WERI-Rb-1 (cell line): ENCODE data around the gene GPR25.

Experiments used
- DNase-seq: peaks from one replicate; pipeline ENCODE4 v3.0.0-alpha.2; 2020
- H3K27ac ChIP-seq: fragments of 250-450 bp; sonication (Bioruptor Pico); 2 replicates; pipeline ENCODE4 v1.5.1; 2020; ENCODE audit warnings: mild to moderate bottlenecking, moderate library complexity
- H3K27me3 ChIP-seq: fragments of 250-450 bp; sonication (Bioruptor Pico); 2 replicates; pipeline ENCODE4 v1.5.1; 2021; ENCODE audit warnings: mild to moderate bottlenecking, low read depth, moderate library complexity; ENCODE audit not compliant: insufficient read depth, severe bottlenecking
- H3K36me3 ChIP-seq: fragments of 250-450 bp; sonication (Bioruptor Pico); 2 replicates; pipeline ENCODE4 v1.5.1; 2020; ENCODE audit warnings: mild to moderate bottlenecking, moderate library complexity
- H3K4me3 ChIP-seq: 2 replicates; pipeline ENCODE4 v1.5.1; 2011; ENCODE audit warnings: low read depth, mild to moderate bottlenecking, control low read depth, low read length
- H3K9me3 ChIP-seq: fragments of 250-450 bp; sonication (Bioruptor Pico); 2 replicates; pipeline ENCODE4 v1.5.1; 2021; ENCODE audit warnings: mild to moderate bottlenecking, moderate library complexity; ENCODE audit not compliant: severe bottlenecking
- TF ChIP-seq, protein P1 (sequence below): IDR thresholded peaks from 2 replicates; pipeline ENCODE4 v1.5.1; 2011; ENCODE audit warnings: low read depth, mild to moderate bottlenecking, control low read depth, inconsistent platforms, low read length

The GPR25 gene

DNA sequence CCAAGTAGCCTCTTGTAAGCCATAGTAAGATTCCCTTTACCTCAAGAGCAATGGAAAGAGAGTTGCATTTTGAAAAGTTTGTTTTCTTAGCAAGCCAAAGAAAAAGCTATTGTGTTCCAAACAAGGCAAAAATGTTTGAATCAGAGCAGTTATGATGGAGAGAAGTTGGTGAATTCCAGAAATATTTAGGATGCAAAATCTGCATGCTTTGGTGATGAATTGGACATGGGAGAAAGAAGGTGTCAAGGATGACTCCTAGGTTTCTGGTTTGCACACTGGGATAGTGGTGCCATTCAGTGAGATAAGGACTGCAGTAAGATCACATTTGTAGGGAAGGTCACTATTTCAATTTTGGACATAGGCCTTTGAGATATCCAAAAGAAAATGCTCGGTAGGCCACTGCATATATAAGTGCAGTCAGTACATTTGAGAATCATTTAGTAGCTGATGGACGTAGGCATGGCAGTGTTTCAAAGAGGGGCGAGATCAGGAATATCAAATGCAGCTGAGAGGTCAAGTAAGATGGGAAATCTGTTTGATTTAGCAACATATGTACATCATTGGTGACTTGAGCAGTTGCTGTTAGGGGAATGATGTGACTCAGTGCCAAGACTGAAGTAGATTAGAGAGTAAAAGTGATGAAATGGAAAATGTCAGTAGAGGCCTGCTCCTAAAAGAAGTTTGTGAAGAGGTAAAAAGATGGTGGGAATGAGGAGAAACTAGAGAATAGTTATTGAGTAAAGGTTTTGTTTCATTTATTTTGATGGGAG lies 33.9 kb upstream of the GPR25 start:
- Histone ChIP-seq H3K27ac (no peak overlapping the region), H3K27me3 (no peaks in the 10 kb centered on the region), H3K36me3 (peaks cover 68% of the 10 kb centered on the region), H3K4me3 (no peak overlapping the region), H3K9me3 (peaks cover 6% of the 10 kb centered on the region)
- TF ChIP-seq, protein P1, sequence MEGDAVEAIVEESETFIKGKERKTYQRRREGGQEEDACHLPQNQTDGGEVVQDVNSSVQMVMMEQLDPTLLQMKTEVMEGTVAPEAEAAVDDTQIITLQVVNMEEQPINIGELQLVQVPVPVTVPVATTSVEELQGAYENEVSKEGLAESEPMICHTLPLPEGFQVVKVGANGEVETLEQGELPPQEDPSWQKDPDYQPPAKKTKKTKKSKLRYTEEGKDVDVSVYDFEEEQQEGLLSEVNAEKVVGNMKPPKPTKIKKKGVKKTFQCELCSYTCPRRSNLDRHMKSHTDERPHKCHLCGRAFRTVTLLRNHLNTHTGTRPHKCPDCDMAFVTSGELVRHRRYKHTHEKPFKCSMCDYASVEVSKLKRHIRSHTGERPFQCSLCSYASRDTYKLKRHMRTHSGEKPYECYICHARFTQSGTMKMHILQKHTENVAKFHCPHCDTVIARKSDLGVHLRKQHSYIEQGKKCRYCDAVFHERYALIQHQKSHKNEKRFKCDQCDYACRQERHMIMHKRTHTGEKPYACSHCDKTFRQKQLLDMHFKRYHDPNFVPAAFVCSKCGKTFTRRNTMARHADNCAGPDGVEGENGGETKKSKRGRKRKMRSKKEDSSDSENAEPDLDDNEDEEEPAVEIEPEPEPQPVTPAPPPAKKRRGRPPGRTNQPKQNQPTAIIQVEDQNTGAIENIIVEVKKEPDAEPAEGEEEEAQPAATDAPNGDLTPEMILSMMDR, result no peak
- no peak for DNase-seq

DNA sequence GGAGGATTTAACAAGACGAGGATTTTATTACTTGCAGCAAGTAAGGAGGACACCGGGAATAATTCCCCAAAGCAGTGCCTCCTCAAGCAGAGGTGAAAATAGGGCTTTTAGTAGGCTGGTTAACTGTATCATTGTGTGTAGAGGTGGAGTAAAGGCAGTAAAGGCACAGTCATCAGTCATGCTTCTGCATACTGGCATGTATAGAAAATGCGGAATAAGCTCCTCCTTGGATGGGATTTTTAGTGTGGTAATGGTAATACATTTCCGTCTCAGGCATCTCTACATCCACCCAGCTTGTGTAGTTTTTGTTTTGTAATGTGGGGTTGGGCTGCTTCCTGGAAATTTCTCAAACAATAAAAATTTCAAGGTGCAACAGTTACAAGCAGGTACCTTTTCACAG lies 27.4 kb upstream of the GPR25 start:
- TF ChIP-seq, protein P1, result no peak
- Histone ChIP-seq H3K9me3 (no peaks in the 10 kb centered on the region), H3K27me3 (no peaks in the 10 kb centered on the region), H3K36me3 (peaks cover 94% of the 10 kb centered on the region), H3K4me3 (no peak overlapping the region), H3K27ac (no peak overlapping the region)
- DNase-seq, result no peak

DNA sequence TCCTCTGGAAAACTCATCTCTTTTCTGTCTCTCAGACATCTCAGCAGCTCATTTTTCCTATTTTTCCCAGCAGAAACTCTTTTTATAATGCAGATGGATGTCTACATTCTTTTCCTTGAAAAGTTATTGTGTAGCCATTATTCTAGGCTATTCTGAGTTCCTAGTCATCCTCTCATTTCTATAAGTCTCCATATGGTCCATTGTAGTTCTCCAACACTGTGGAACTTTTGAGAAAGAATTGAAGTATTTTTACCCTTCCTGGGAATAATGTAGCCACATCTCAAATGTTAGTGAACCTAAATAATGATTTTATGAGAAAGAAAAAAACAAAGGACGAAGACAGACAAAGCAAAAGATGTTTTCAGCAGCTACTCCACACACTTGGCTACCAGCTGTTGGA lies 26.4 kb upstream of the GPR25 start:
- DNase-seq, result no peak
- peaks cover 98% of the 10 kb centered on the region for H3K36me3 ChIP-seq
- TF ChIP-seq, protein P1, result no peak
- H3K9me3 ChIP-seq, result no peaks in the 10 kb centered on the region
- no peak overlapping the region for H3K4me3 ChIP-seq
- H3K27me3 ChIP-seq, result no peaks in the 10 kb centered on the region
- H3K27ac ChIP-seq, result no peak overlapping the region

DNA sequence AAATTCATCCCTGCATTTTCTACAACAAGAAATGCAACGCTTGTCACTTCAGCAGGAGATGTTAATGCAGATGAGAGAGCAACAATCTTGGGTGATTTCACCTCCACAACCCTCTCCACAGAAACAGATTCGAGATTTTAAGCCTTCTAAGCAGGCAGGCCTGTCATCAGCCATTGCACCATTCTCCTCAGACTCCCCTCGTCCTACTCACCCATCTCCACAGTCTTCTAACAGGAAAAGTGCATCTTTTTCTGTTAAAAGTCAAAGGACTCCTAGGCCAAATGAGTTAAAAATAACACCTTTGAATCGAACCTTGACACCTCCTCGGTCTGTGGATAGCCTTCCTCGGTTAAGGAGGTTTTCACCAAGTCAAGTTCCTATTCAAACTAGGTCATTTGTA lies 23.4 kb upstream of the GPR25 start:
- H3K9me3 ChIP-seq, result no peaks in the 10 kb centered on the region
- H3K36me3 ChIP-seq, result peaks cover 94% of the 10 kb centered on the region
- TF ChIP-seq, protein P1, result no peak
- H3K27me3 ChIP-seq, result no peaks in the 10 kb centered on the region
- H3K4me3 ChIP-seq, result no peak overlapping the region
- H3K27ac ChIP-seq, result no peak overlapping the region
- no peak for DNase-seq

DNA sequence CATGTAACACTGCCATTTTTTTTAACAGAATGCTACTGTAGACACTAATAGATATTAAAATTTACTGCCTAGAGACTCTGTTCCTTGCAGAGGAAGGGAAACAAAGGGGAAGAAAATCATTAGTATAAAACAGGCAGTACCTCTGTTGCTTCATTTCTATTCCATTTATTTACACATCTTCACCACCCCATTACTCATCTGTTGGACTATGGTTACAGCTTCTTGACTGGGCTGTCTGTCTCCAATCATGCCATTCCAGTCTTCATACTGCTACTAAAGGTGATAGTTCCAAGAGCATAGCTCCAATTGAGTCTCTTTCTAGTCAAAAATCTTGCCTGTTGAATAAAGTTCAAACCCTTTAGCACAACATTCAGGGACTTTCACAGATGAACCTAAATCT lies 22.2 kb upstream of the GPR25 start:
- TF ChIP-seq, protein P1, result no peak
- Histone ChIP-seq H3K27ac (no peak overlapping the region), H3K9me3 (no peaks in the 10 kb centered on the region), H3K4me3 (no peak overlapping the region), H3K27me3 (no peaks in the 10 kb centered on the region), H3K36me3 (peaks cover 93% of the 10 kb centered on the region)
- no peak for DNase-seq
